Measurements from ENCODE around the gene BRF1. TPM values are rescaled to one million over a fixed set of nuclear protein-coding genes. Genes with fewer than 3 reads are reported as not detected.

BRF1 gene
- total and polyA plus RNA-seq, 2 of the 8 experiments (the other 6 are each of a cell fraction or from before 2014, with no cell fraction given), result 7.7 to 18.3 TPM

- H3K4me3 ChIP-seq (ENCODE audit: extremely low read depth in 1 of 4, insufficient read depth in 2 of 4, low read depth in 3 of 4, low read length in 4 of 4), result no peak overlapping the region
- no peak overlapping the region for H2BK5ac ChIP-seq (ENCODE audit: low read depth, low read length)
- no peak overlapping the region for H2BK20ac ChIP-seq (ENCODE audit: low read length)
- peaks cover 3% of the 10 kb centered on the region; the same call in 1 of the 2 replicates for H3K23me2 ChIP-seq (ENCODE audit: low read depth, low read length)
- peak overlapping the region; percentile 28 for H3K56ac ChIP-seq (replicated peaks; ENCODE audit: insufficient read length, low read depth, low read length)
- no peak overlapping the region for H3K4ac ChIP-seq (replicated peaks; ENCODE audit: insufficient read length, low read depth, low read length)
- POLR2A ChIA-PET (ENCODE audit: partially characterized antibody), result no interaction called here
- no peak overlapping the region for H3K9ac ChIP-seq (replicated peaks in 1 of 4; ENCODE audit: extremely low read depth in 1 of 4, low read depth in 3 of 4, low read length in 3 of 4)
- peaks cover 0 to 10% of the 10 kb centered on the region in 2 experiments for H4K20me1 ChIP-seq (replicated peaks in 1 of 2; ENCODE audit: control insufficient read depth in 1 of 2, insufficient read depth in 2 of 2, low read length in 2 of 2)
- H2AFZ ChIP-seq (ENCODE audit: low read length), result no peak overlapping the region
- FAIRE-seq (no peak), DNase-seq (ENCODE audit: low read depth in 1 of 2, low spot score in 2 of 2) (no peak)
- H3K14ac ChIP-seq (ENCODE audit: insufficient read length), result no peak overlapping the region
- H2BK120ac ChIP-seq (replicated peaks; ENCODE audit: low read depth, low read length), result no peak overlapping the region
- H3K79me1 ChIP-seq (ENCODE audit: low read depth, low read length), result no peaks in the 10 kb centered on the region; the same call in 1 of the 2 replicates
- H3K18ac ChIP-seq (ENCODE audit: extremely low read depth, low read length), result no peak overlapping the region
- H3K36me3 ChIP-seq (ENCODE audit: control insufficient read depth in 2 of 4, insufficient read depth in 4 of 4, low read length in 3 of 4), result no peaks in the 10 kb centered on the region; a peak in 2 of 8 replicates
- H2BK12ac ChIP-seq (ENCODE audit: low read depth, low read length), result no peak overlapping the region
- H4K91ac ChIP-seq (replicated peaks; ENCODE audit: insufficient read length, low read length), result no peak overlapping the region
- H3K4me1 ChIP-seq (replicated peaks in 1 of 4; ENCODE audit: control insufficient read depth in 3 of 4, insufficient read depth in 4 of 4, low read length in 3 of 4), result peaks cover 0 to 4% (median 0%) of the 10 kb centered on the region in 4 experiments; a peak in 2 of 7 replicates
- no peak overlapping the region for H2BK15ac ChIP-seq (ENCODE audit: low read length)
- H3K9me3 ChIP-seq (ENCODE audit: insufficient read depth in 2 of 2, low read depth in 1 of 2, low read length in 1 of 2), result no peaks in the 10 kb centered on the region
- H4K8ac ChIP-seq (ENCODE audit: extremely low read depth, insufficient read depth, low read length), result peak overlapping the region; percentile 51; the same call in 1 of the 2 replicates
- 91% methylated on average over 9 of the region's 9 CpGs; no CpG with 5 or more reads in 1 of the 2 experiments for WGBS, 2 experiments (ENCODE audit: extremely low coverage in 1 of 2, insufficient coverage in 1 of 2, insufficient read length in 1 of 2, insufficient replicate concordance in 2 of 2, low coverage in 1 of 2, low lambda C conversion rate in 2 of 2, missing lambda C conversion rate in 1 of 2)
- no peak overlapping the region for H3K27ac ChIP-seq (ENCODE audit: low read depth, low read length)
- H2AK5ac ChIP-seq (ENCODE audit: low read depth, low read length), result no peak overlapping the region
- no peak overlapping the region for H3K4me2 ChIP-seq (ENCODE audit: insufficient read depth in 1 of 2, low read depth in 2 of 2, low read length in 2 of 2)
- H3K79me2 ChIP-seq (ENCODE audit: control insufficient read depth in 1 of 2, insufficient read depth in 2 of 2, low read length in 2 of 2), result no peaks in the 10 kb centered on the region
- no peak overlapping the region for H3K23ac ChIP-seq (ENCODE audit: insufficient read length)
- peaks cover 0 to 3% (median 1%) of the 10 kb centered on the region in 4 experiments; a peak in 2 of 7 replicates for H3K27me3 ChIP-seq (replicated peaks in 1 of 4; ENCODE audit: control insufficient read depth in 3 of 4, extremely low read depth in 1 of 4, insufficient read depth in 3 of 4, low read length in 3 of 4)
- CTCF ChIA-PET (ENCODE audit: partially characterized antibody), result interaction anchor here (0.7 kb wide), 1 partner anchor 92 kb away, joined by 3 read pairs; no protein-coding TSS in a partner anchor
- no peak overlapping the region for H4K5ac ChIP-seq (ENCODE audit: insufficient read length, low read depth, low read length)
- TF ChIP-seq USF2 (IDR thresholded peaks at IDR 0.05; ENCODE audit: low read length) (no peak), BCL11A (IDR thresholded peaks at IDR 0.05; ENCODE audit: low read depth in 2 of 2, low read length in 2 of 2) (no peak), SAP30 (IDR thresholded peaks at IDR 0.05; ENCODE audit: insufficient read depth, insufficient replicate concordance, low read length) (no peak), CBX5 (IDR thresholded peaks at IDR 0.05; ENCODE audit: low read depth, low read length) (no peak), MAX (IDR thresholded peaks at IDR 0.05) (no peak), RXRA (IDR thresholded peaks at IDR 0.05; ENCODE audit: insufficient read depth, low read depth, low read length) (no peak), CTCF (IDR thresholded peaks at IDR 0.05; ENCODE audit: control extremely low read depth in 1 of 3, insufficient read depth in 1 of 3, low read depth in 1 of 3, low read length in 3 of 3) (no peak), TAF7 (optimal IDR thresholded peaks at IDR 0.05; ENCODE audit: borderline replicate concordance, low read depth, low read length) (no peak), CBX8 (IDR thresholded peaks at IDR 0.05; ENCODE audit: borderline replicate concordance, low read depth, low read length) (no peak)
Measured at GRCh38 chr14:105253329-105253682, 47.5 kb downstream of the BRF1 start.
